ENCODE measurements around the gene UBE2S. TPM values are rescaled to one million over a fixed set of nuclear protein-coding genes. Genes with fewer than 3 reads are reported as not detected.
A peak's percentile ranks its signal among the peaks of the same experiment; 100 is the strongest.

The UBE2S gene
- total and polyA plus RNA-seq, 2 of the 8 experiments (the other 6 are each of a cell fraction or from before 2014, with no cell fraction given): 398 to 530 TPM

DNA sequence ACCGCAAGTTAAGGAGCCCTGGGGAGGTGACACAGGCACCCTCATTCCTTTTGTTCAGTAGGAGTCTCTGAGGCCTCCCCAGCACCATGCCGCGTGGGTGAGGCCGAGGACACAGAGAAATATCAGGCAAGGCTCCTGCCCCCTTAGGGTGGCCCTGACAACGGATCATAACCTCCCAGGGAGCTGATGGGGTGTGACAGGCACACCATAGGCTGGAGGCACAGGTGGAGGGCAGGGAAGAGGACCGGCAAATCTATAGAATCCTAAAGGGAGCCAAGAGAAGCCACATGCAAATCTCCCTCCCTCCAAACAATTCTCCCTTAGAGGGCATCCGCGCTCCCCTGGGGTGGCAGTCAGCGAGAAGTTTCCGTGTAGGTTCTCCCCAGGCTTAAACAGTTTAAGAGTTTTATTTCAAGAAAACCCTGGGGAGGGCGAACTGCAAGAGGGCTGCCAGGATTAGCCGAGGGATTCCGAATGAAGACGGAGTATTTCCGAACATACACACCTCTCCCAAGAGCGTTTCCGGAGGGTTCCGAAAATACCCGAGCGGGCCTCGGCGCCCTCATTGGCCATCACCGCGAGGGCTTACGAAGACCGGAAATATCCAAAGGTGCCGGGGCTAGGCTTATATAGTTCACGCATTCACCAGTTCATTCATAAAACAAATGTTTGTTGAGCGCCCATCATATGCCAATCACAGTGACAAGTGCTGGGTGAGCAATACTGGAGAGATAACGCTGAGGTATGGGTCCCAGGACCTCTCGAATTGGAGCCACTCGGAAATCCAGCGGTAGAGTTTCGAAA lies 22.5 kb downstream of the UBE2S start:
- Histone ChIP-seq H3K27me3 (replicated peaks in 1 of 4; ENCODE audit: control insufficient read depth in 3 of 4, extremely low read depth in 1 of 4, insufficient read depth in 3 of 4, low read length in 3 of 4) (peaks cover 0 to 6% (median 3%) of the 10 kb centered on the region in 4 experiments; a peak in 3 of 7 replicates), H3K36me3 (ENCODE audit: control insufficient read depth in 2 of 4, insufficient read depth in 4 of 4, low read length in 3 of 4) (peaks cover 23 to 35% (median 26%) of the 10 kb centered on the region in 4 experiments), H4K91ac (replicated peaks; ENCODE audit: insufficient read length, low read length) (peak overlapping the region; percentile 71), H2BK5ac (ENCODE audit: low read depth, low read length) (peak overlapping the region; percentile 90), H3K4me2 (ENCODE audit: insufficient read depth in 1 of 2, low read depth in 2 of 2, low read length in 2 of 2) (peak overlapping the region; percentile 87 to 95), H3K23me2 (ENCODE audit: low read depth, low read length) (peaks cover 31% of the 10 kb centered on the region), H3K79me2 (ENCODE audit: control insufficient read depth in 1 of 2, insufficient read depth in 2 of 2, low read length in 2 of 2) (peaks cover 17 to 27% of the 10 kb centered on the region in 2 experiments; a peak in 3 of 4 replicates), H3K79me1 (ENCODE audit: low read depth, low read length) (peaks cover 33% of the 10 kb centered on the region), H2AK5ac (ENCODE audit: low read depth, low read length) (peak overlapping the region; percentile 88), H4K20me1 (replicated peaks in 1 of 2; ENCODE audit: control insufficient read depth in 1 of 2, insufficient read depth in 2 of 2, low read length in 2 of 2) (peaks cover 25 to 44% of the 10 kb centered on the region in 2 experiments), H2AFZ (ENCODE audit: low read length) (peak overlapping the region; percentile 98), H3K9me3 (ENCODE audit: insufficient read depth in 2 of 2, low read depth in 1 of 2, low read length in 1 of 2) (no peaks in the 10 kb centered on the region), H4K8ac (ENCODE audit: extremely low read depth, insufficient read depth, low read length) (no peak overlapping the region), H2BK12ac (ENCODE audit: low read depth, low read length) (peak overlapping the region; percentile 84), H2BK15ac (ENCODE audit: low read length) (peak overlapping the region; percentile 96; the same call in 1 of the 2 replicates), H3K9ac (replicated peaks in 1 of 4; ENCODE audit: extremely low read depth in 1 of 4, low read depth in 3 of 4, low read length in 3 of 4) (peak overlapping the region in 3 of 4 experiments; percentile 80 to 93 (median 85); a peak in 6 of 7 replicates), H3K4me3 (ENCODE audit: extremely low read depth in 1 of 4, insufficient read depth in 2 of 4, low read depth in 3 of 4, low read length in 4 of 4) (peak overlapping the region; percentile 89 to 97 (median 94)), H2BK120ac (replicated peaks; ENCODE audit: low read depth, low read length) (no peak overlapping the region), H2BK20ac (ENCODE audit: low read length) (0 out of 2 replicates have a peak overlapping the region, but pooled peaks have one; percentile 61), H3K56ac (replicated peaks; ENCODE audit: insufficient read length, low read depth, low read length) (peak overlapping the region; percentile 83), H4K5ac (ENCODE audit: insufficient read length, low read depth, low read length) (peak overlapping the region; percentile 91), H3K14ac (ENCODE audit: insufficient read length) (no peak overlapping the region), H3K4me1 (replicated peaks in 1 of 4; ENCODE audit: control insufficient read depth in 3 of 4, insufficient read depth in 4 of 4, low read length in 3 of 4) (peaks cover 0 to 43% (median 34%) of the 10 kb centered on the region in 4 experiments; a peak in 6 of 7 replicates), H3K18ac (ENCODE audit: extremely low read depth, low read length) (peak overlapping the region; percentile 99), H3K4ac (replicated peaks; ENCODE audit: insufficient read length, low read depth, low read length) (no peak overlapping the region), H3K27ac (ENCODE audit: low read depth, low read length) (peak overlapping the region; percentile 86; the same call in 1 of the 2 replicates), H3K23ac (ENCODE audit: insufficient read length) (no peak overlapping the region)
- peak; percentile 57 for FAIRE-seq
- WGBS, 2 experiments (ENCODE audit: extremely low coverage in 1 of 2, insufficient coverage in 1 of 2, insufficient read length in 1 of 2, insufficient replicate concordance in 2 of 2, low coverage in 1 of 2, low lambda C conversion rate in 2 of 2, missing lambda C conversion rate in 1 of 2): 3% methylated on average over 32 of the region's 34 CpGs; no CpG with 5 or more reads in 1 of the 2 experiments
- ChIA-PET POLR2A (ENCODE audit: partially characterized antibody) (interaction anchor here (0.6 to 26.7 kb wide), 27 partner anchors 8 to 269 kb away, joined by 3 to 874 read pairs (median 7); partner anchors contain the start of genes COX6B2, HSPBP1, IL11 and KMT5C), CTCF (ENCODE audit: partially characterized antibody) (interaction anchor here (0.9 to 3.2 kb wide), 12 partner anchors 13 to 244 kb away, joined by 3 to 37 read pairs (median 6); partner anchors contain the start of gene UBE2S)
- DNase-seq (ENCODE audit: low read depth in 1 of 2, low spot score in 2 of 2): peak; percentile 71 to 98
- TF ChIP-seq YY1 (IDR thresholded peaks at IDR 0.05; ENCODE audit: low read depth, low read length): no peak

All from H1 (cell line).